ENCODE results near the gene MEGF9.
"Not testable (repeated sequence)": the region's sequence is repeated elsewhere in the genome, so short reads cannot be mapped to it uniquely, and the experiment has no call there.

The MEGF9 gene

GRCh38 chr9:120559546-120559945, 154.7 kb downstream of the MEGF9 start:
- no peak for TF ChIP-seq CTCF (IDR thresholded peaks at IDR 0.05)

GRCh38 chr9:120558454-120558853, 155.8 kb downstream of the MEGF9 start:
- no peak for DNase-seq (ENCODE audit: low spot score)
- Histone ChIP-seq H3K4me3 (no peak overlapping the region), H3K27ac (no peak overlapping the region)
- no peak for TF ChIP-seq CTCF (IDR thresholded peaks at IDR 0.05)

More at GRCh38 chr9:120559546-120559945, 154.7 kb downstream of the MEGF9 start:
- DNase-seq (ENCODE audit: low spot score), result no peak
- Histone ChIP-seq H3K4me3 (no peak overlapping the region), H3K27ac (no peak overlapping the region)

GRCh38 chr9:120557205-120557604, 157.1 kb downstream of the MEGF9 start:
- no peak for TF ChIP-seq CTCF (IDR thresholded peaks at IDR 0.05)
- DNase-seq (ENCODE audit: low spot score), result no peak
- Histone ChIP-seq H3K27ac (no peak overlapping the region), H3K4me3 (no peak overlapping the region)

- DNase-seq (ENCODE audit: low spot score), result no peak
- Histone ChIP-seq H3K27ac (no peak overlapping the region), H3K4me3 (no peak overlapping the region)
- no peak for TF ChIP-seq CTCF (IDR thresholded peaks at IDR 0.05)
Observed at GRCh38 chr9:120556775-120557174, 157.5 kb downstream of the MEGF9 start.

GRCh38 chr9:120555839-120556238, 158.4 kb downstream of the MEGF9 start:
- no peak overlapping the region for H3K4me3 ChIP-seq
- TF ChIP-seq CTCF (IDR thresholded peaks at IDR 0.05), result no peak
- DNase-seq (ENCODE audit: low spot score), result no peak
- no peak overlapping the region for H3K27ac ChIP-seq

GRCh38 chr9:120552210-120552704, 162.0 kb downstream of the MEGF9 start:
- not testable (repeated sequence) for H3K27ac ChIP-seq; DNase-seq (ENCODE audit: low spot score); H3K4me3 ChIP-seq
